Measurements from ENCODE around the gene WDFY3. TPM values are rescaled to one million over a fixed set of nuclear protein-coding genes. Genes with fewer than 3 reads are reported as not detected.

The WDFY3 gene
- total and polyA plus RNA-seq, 12 donors = 9.5 to 284 (median 85.0) TPM

GRCh38 chr4:84927428-84927827, 39.1 kb downstream of the WDFY3 start:
- TF ChIP-seq CTCF (IDR thresholded peaks at IDR 0.05) = no peak
- Histone ChIP-seq H3K27me3 (no peaks in the 10 kb centered on the region), H3K36me3 (replicated peaks in 1 of 2) (peaks cover 0 to 8% of the 10 kb centered on the region in 2 donors), H3K27ac (no peak overlapping the region), H3K4me1 (replicated peaks in 1 of 2) (peaks cover 5 to 19% of the 10 kb centered on the region in 2 donors), H3K9me3 (replicated peaks in 1 of 3) (peaks cover 0 to 7% (median 0%) of the 10 kb centered on the region in 3 donors), H3K4me3 (no peak overlapping the region)
- intact Hi-C loops (cut with DNase I) = no loop called here
- 79 to 100% (median 85%) methylated on average over 2 of the region's 2 CpGs for WGBS, 4 donors
- DNase-seq = no peak

GRCh38 chr4:84925558-84925957, 40.9 kb downstream of the WDFY3 start:
- Histone ChIP-seq H3K4me3 (no peak overlapping the region), H3K9me3 (replicated peaks in 1 of 3) (peaks cover 0 to 7% (median 0%) of the 10 kb centered on the region in 3 donors), H3K36me3 (replicated peaks in 1 of 2) (no peaks in the 10 kb centered on the region), H3K27ac (no peak overlapping the region), H3K4me1 (replicated peaks in 1 of 2) (peaks cover 5 to 24% of the 10 kb centered on the region in 2 donors), H3K27me3 (no peaks in the 10 kb centered on the region)
- no peak for TF ChIP-seq CTCF (IDR thresholded peaks at IDR 0.05)
- 75 to 90% (median 83%) methylated on average over 1 of the region's 1 CpG for WGBS, 4 donors
- DNase-seq = no peak
- intact Hi-C loops (cut with DNase I) = no loop called here

GRCh38 chr4:84924434-84924833, 42.1 kb downstream of the WDFY3 start:
- Histone ChIP-seq H3K9me3 (replicated peaks in 1 of 3) (peaks cover 0 to 7% (median 0%) of the 10 kb centered on the region in 3 donors), H3K4me3 (no peak overlapping the region), H3K36me3 (replicated peaks in 1 of 2) (no peaks in the 10 kb centered on the region), H3K27ac (no peak overlapping the region), H3K4me1 (replicated peaks in 1 of 2) (peaks cover 5 to 30% of the 10 kb centered on the region in 2 donors), H3K27me3 (no peaks in the 10 kb centered on the region)
- intact Hi-C loops (cut with DNase I) = no loop called here
- 35 to 45% (median 39%) methylated on average over 1 of the region's 1 CpG for WGBS, 4 donors
- no peak for DNase-seq
- TF ChIP-seq CTCF (IDR thresholded peaks at IDR 0.05) (no peak), POLR2A (IDR thresholded peaks at IDR 0.05) (no peak)

DNA sequence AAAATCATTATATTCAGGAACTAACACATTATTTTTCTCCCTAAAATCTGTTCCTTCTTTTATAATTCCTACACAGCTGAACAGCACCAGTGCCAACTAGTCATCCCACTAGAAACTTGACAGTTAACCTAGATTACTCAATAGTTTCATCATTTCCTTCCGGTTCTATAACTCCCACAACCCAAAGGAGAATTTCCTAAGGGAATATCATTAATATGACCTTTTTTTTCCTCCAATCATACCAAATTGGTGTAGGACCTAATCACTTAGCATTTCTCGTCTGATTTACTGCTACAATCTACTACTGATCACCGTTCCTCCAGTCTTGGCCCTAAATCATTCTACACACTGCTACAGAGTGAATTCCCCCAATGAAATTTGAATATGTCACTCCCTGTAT, 45.9 kb downstream of the WDFY3 start:
- peaks cover 12 to 55% of the 10 kb centered on the region in 2 donors for H3K4me1 ChIP-seq (replicated peaks in 1 of 2)
- H3K27me3 ChIP-seq = no peaks in the 10 kb centered on the region
- no peak for DNase-seq
- intact Hi-C loops (cut with DNase I) = no loop called here
- WGBS, 4 donors = 49 to 56% (median 54%) methylated on average over 3 of the region's 3 CpGs
- TF ChIP-seq POLR2A (IDR thresholded peaks at IDR 0.05) = no peak
- peaks cover 0 to 6% (median 0%) of the 10 kb centered on the region in 3 donors for H3K9me3 ChIP-seq (replicated peaks in 1 of 3)
- no peak overlapping the region for H3K4me3 ChIP-seq
- peak overlapping the region in 2 of 5 donors; percentile 15 to 45 for H3K27ac ChIP-seq
- H3K36me3 ChIP-seq (replicated peaks in 1 of 2) = no peaks in the 10 kb centered on the region

- WGBS, 4 donors = 82 to 90% (median 84%) methylated on average over 3 of the region's 3 CpGs
- TF ChIP-seq CTCF (IDR thresholded peaks at IDR 0.05) (no peak), POLR2A (IDR thresholded peaks at IDR 0.05) (no peak)
- Histone ChIP-seq H3K4me3 (no peak overlapping the region), H3K27me3 (no peaks in the 10 kb centered on the region), H3K9me3 (replicated peaks in 1 of 3) (no peaks in the 10 kb centered on the region), H3K4me1 (replicated peaks in 1 of 2) (peaks cover 7 to 50% of the 10 kb centered on the region in 2 donors), H3K27ac (no peak overlapping the region), H3K36me3 (replicated peaks in 1 of 2) (no peaks in the 10 kb centered on the region)
- intact Hi-C loops (cut with DNase I) = no loop called here
- no peak for DNase-seq
Observed at GRCh38 chr4:84917869-84918600, 48.5 kb downstream of the WDFY3 start.
